Stimulated activated CD4-positive, alpha-beta T cell treated with anti-CD3 and anti-CD28 coated beads, Interleukin-12 subunit alpha, Interleukin-12 subunit beta, amount 100 ng/mL, for 24 hours (primary cell): ENCODE results near the gene TIMM13.

Source experiments
- DNase-seq, 2 experiments: peaks; one replicate each; pipeline ENCODE4 v3.0.0-alpha.2; 2020; ENCODE audit warnings: low read depth in 2 of 2

The TIMM13 gene

GRCh38 chr19:2382530-2383222 lies 44.7 kb downstream of the TIMM13 start:
- no peak for DNase-seq

GRCh38 chr19:2381148-2381820 lies 46.1 kb downstream of the TIMM13 start:
- DNase-seq: no peak

GRCh38 chr19:2380567-2380966 lies 46.8 kb downstream of the TIMM13 start:
- DNase-seq: no peak

DNA sequence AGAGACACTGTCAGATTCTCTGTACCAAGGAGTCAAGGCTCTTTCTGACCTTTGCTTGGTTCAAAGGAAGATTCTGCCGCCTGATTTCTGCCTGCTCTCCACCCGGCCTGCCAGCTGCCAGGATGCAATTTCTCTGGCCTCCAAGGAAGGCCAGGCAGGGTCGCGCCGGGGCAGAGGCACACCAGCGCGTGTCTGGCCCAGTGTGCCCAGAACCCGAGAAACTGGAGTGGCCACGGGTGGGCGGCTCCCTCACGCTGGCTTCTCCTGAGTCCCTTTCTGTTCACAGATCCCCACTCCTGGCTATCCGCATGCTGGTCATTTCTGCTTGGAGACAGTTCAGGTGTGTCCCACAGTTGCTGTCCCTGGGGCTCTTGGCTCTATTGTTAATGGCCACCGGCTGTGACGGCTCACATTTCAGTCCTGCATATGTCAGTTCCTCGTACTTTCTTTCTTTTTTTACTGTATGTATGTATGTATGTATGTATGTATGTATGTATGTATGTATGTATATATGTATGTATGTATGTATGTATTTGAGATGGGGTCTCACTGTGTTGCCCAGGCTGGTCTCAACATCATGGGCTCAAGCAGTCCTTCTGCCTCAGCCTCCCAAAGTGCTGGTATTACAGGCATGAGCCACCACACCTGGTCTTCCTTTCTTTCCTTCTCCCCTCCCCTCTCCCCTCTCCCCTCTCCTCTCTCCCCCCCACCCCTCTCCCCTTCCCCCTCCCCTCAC lies 50.4 kb downstream of the TIMM13 start:
- no peak for DNase-seq
